ENCODE results near the gene LCP1.
"Not testable (repeated sequence)": the region's sequence is repeated elsewhere in the genome, so short reads cannot be mapped to it uniquely, and the experiment has no call there.

Gene LCP1

GRCh38 chr13:46169758-46170157 is 12.2 kb downstream of the LCP1 start:
- peaks cover 6% of the 10 kb centered on the region; the same call in 1 of the 2 replicates for H3K27me3 ChIP-seq (ENCODE audit: insufficient read depth, low read length)
- H3K27ac ChIP-seq (ENCODE audit: low read depth, low read length) = no peak overlapping the region
- H3K4me1 ChIP-seq (ENCODE audit: insufficient read depth, low read length) = peaks cover 17% of the 10 kb centered on the region
- H3K36me3 ChIP-seq (ENCODE audit: insufficient read depth, low read length) = no peaks in the 10 kb centered on the region
- no peak overlapping the region for H3K4me3 ChIP-seq (ENCODE audit: low read length)
- WGBS = 96% methylated on average over 2 of the region's 2 CpGs
- H3K9me3 ChIP-seq (ENCODE audit: insufficient read depth, low read depth, low read length) = no peaks in the 10 kb centered on the region
- H3K9ac ChIP-seq (ENCODE audit: low read depth, low read length) = no peak overlapping the region

DNA sequence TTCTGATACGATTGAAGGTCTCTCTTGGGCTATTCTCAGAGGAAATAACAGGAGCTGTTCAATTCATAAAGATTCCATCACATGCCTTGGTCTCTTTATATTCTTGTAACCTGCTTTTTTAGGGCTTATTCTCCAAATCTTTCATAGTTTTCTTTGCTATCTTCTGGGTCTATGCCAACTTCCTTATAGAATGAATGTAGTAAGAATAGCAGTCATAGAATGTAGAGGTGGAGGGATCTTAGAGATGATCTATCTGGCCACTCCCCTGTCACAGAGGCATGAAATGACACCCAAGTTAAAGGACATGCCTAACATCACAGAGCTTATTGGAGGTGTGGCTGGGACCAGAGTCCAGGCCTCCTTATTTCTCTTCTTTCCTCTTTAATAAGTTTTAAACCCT is 13.2 kb downstream of the LCP1 start:
- H3K27me3 ChIP-seq (ENCODE audit: insufficient read depth, low read length) = peaks cover 6% of the 10 kb centered on the region; the same call in 1 of the 2 replicates
- H3K4me3 ChIP-seq (ENCODE audit: low read length) = no peak overlapping the region
- H3K4me1 ChIP-seq (ENCODE audit: insufficient read depth, low read length) = peaks cover 17% of the 10 kb centered on the region
- H3K36me3 ChIP-seq (ENCODE audit: insufficient read depth, low read length) = no peaks in the 10 kb centered on the region
- H3K27ac ChIP-seq (ENCODE audit: low read depth, low read length) = no peak overlapping the region
- 94% methylated on average over 1 of the region's 1 CpG for WGBS
- no peak overlapping the region for H3K9ac ChIP-seq (ENCODE audit: low read depth, low read length)
- no peaks in the 10 kb centered on the region for H3K9me3 ChIP-seq (ENCODE audit: insufficient read depth, low read depth, low read length)

- Histone ChIP-seq H3K9me3 (ENCODE audit: insufficient read depth, low read depth, low read length) (no peaks in the 10 kb centered on the region), H3K27ac (ENCODE audit: low read depth, low read length) (no peak overlapping the region), H3K9ac (ENCODE audit: low read depth, low read length) (no peak overlapping the region), H3K4me3 (ENCODE audit: low read length) (no peak overlapping the region), H3K27me3 (ENCODE audit: insufficient read depth, low read length) (peaks cover 6% of the 10 kb centered on the region; the same call in 1 of the 2 replicates), H3K36me3 (ENCODE audit: insufficient read depth, low read length) (no peaks in the 10 kb centered on the region), H3K4me1 (ENCODE audit: insufficient read depth, low read length) (peaks cover 17% of the 10 kb centered on the region)
- 82% methylated on average over 8 of the region's 8 CpGs for WGBS
Observed at GRCh38 chr13:46168341-46168740, 13.6 kb downstream of the LCP1 start.

GRCh38 chr13:46166947-46167610 is 14.9 kb downstream of the LCP1 start:
- Histone ChIP-seq H3K27me3 (ENCODE audit: insufficient read depth, low read length) (peaks cover 6% of the 10 kb centered on the region; the same call in 1 of the 2 replicates), H3K4me1 (ENCODE audit: insufficient read depth, low read length) (peaks cover 17% of the 10 kb centered on the region), H3K9ac (ENCODE audit: low read depth, low read length) (no peak overlapping the region), H3K36me3 (ENCODE audit: insufficient read depth, low read length) (no peaks in the 10 kb centered on the region), H3K4me3 (ENCODE audit: low read length) (no peak overlapping the region), H3K27ac (ENCODE audit: low read depth, low read length) (no peak overlapping the region), H3K9me3 (ENCODE audit: insufficient read depth, low read depth, low read length) (no peaks in the 10 kb centered on the region)
- WGBS = 81% methylated on average over 3 of the region's 3 CpGs

DNA sequence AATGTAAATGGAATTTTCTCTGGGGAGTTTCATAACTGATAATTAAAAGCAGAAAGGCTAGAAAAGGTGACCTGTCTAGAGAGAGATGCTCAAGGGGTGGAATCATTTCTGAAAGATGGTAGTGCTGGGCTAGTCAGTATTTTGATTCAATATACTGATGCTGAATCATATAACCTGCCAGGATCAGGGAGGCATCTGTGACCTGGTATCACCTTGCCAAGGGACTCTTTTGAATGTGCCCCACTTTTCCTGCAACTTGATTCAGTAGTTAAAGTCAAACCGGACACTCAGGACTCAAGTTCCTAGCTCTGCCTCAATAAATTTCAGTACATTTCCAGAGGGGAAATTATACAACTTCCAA is 15.8 kb downstream of the LCP1 start:
- WGBS = 91% methylated on average over 1 of the region's 1 CpG
- H3K27me3 ChIP-seq (ENCODE audit: insufficient read depth, low read length) = peaks cover 6% of the 10 kb centered on the region; the same call in 1 of the 2 replicates
- H3K36me3 ChIP-seq (ENCODE audit: insufficient read depth, low read length) = no peaks in the 10 kb centered on the region
- H3K4me3 ChIP-seq (ENCODE audit: low read length) = no peak overlapping the region
- 0 out of 2 replicates have a peak, but pooled peaks cover 8% of the 10 kb centered on the region for H3K9me3 ChIP-seq (ENCODE audit: insufficient read depth, low read depth, low read length)
- no peak overlapping the region for H3K9ac ChIP-seq (ENCODE audit: low read depth, low read length)
- H3K4me1 ChIP-seq (ENCODE audit: insufficient read depth, low read length) = peaks cover 14% of the 10 kb centered on the region
- H3K27ac ChIP-seq (ENCODE audit: low read depth, low read length) = no peak overlapping the region

GRCh38 chr13:46165485-46166223 is 16.3 kb downstream of the LCP1 start:
- Histone ChIP-seq H3K4me3 (ENCODE audit: low read length) (no peak overlapping the region), H3K9me3 (ENCODE audit: insufficient read depth, low read depth, low read length) (0 out of 2 replicates have a peak, but pooled peaks cover 8% of the 10 kb centered on the region), H3K9ac (ENCODE audit: low read depth, low read length) (no peak overlapping the region), H3K36me3 (ENCODE audit: insufficient read depth, low read length) (no peaks in the 10 kb centered on the region), H3K4me1 (ENCODE audit: insufficient read depth, low read length) (peaks cover 8% of the 10 kb centered on the region), H3K27me3 (ENCODE audit: insufficient read depth, low read length) (peaks cover 6% of the 10 kb centered on the region; the same call in 1 of the 2 replicates), H3K27ac (ENCODE audit: low read depth, low read length) (no peak overlapping the region)
- 85% methylated on average over 3 of the region's 5 CpGs for WGBS

DNA sequence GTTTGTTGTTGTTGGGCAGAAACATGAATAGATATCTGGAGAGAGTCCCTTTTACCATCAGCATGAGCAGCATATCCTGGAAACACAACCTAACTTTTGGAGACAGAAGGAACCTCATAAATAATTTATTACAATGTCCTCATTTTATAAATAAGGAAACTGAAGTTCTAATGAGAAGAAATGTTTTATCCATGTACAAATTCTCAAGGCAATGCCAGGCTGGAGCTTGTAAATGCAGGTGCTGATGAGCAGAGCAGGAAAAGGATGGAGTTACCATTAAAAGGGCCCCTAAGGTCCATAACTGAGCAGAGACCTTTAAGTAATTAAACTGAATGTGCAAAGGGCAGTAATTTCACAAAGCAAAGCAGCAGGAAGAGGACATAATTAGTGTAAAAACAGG is 17.3 kb downstream of the LCP1 start:
- Histone ChIP-seq H3K27me3 (ENCODE audit: insufficient read depth, low read length) (peaks cover 4% of the 10 kb centered on the region; the same call in 1 of the 2 replicates), H3K9me3 (ENCODE audit: insufficient read depth, low read depth, low read length) (0 out of 2 replicates have a peak, but pooled peaks cover 8% of the 10 kb centered on the region), H3K9ac (ENCODE audit: low read depth, low read length) (no peak overlapping the region), H3K4me3 (ENCODE audit: low read length) (no peak overlapping the region), H3K36me3 (ENCODE audit: insufficient read depth, low read length) (no peaks in the 10 kb centered on the region), H3K27ac (ENCODE audit: low read depth, low read length) (no peak overlapping the region), H3K4me1 (ENCODE audit: insufficient read depth, low read length) (no peaks in the 10 kb centered on the region)

DNA sequence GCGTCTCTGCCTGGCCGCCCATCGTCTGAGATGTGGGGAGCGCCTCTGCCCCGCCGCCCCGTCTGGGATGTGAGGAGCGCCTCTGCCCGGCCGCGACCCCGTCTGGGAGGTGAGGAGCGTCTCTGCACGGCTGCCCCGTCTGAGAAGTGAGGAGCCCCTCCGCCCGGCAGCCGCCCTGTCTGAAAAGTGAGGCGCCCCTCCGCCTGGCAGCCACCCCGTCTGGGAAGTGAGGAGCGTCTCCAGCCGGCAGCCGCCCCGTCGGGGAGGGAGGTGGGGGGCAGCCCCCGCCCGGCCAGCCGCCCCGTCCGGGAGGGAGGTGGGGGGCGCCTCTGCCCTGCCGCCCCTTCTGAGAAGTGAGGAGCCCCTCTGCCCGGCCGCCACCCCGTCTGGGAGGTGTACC is 19.2 kb downstream of the LCP1 start:
- H3K4me1 ChIP-seq (ENCODE audit: insufficient read depth, low read length); H3K36me3 ChIP-seq (ENCODE audit: insufficient read depth, low read length); H3K27ac ChIP-seq (ENCODE audit: low read depth, low read length); H3K9ac ChIP-seq (ENCODE audit: low read depth, low read length); H3K4me3 ChIP-seq (ENCODE audit: low read length); H3K27me3 ChIP-seq (ENCODE audit: insufficient read depth, low read length); H3K9me3 ChIP-seq (ENCODE audit: insufficient read depth, low read depth, low read length): not testable (repeated sequence)
- 96% methylated on average over 36 of the region's 36 CpGs for WGBS

DNA sequence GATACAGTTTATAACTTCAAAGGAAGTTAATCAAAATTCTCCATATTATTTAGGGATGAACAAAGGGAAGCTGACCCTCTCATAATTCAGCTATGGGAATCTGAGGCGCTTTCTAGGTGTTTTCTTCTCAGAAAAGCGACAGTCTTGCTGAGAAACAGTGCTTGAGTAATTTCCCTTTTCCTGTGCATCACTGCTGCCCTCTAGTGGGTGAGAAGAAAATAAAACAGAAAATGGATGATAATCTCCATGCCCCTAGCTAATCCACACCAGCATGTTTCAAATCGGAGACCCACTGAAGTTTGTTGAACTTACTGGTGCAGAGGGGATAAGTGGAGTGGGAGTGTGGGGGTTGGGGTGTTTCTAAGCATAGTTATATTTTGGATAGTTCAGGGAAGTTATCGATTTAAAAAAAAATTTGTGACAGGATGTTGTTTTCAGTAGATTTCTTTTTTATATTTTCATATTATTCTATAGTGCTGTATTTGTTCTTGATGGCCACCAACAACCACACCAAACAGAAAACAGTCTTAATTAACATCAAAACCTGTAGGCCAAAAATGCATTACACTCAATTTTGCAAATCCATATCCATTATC is 21.4 kb downstream of the LCP1 start:
- H3K9me3 ChIP-seq (ENCODE audit: insufficient read depth, low read depth, low read length) = 0 out of 2 replicates have a peak, but pooled peaks cover 8% of the 10 kb centered on the region
- no peak overlapping the region for H3K9ac ChIP-seq (ENCODE audit: low read depth, low read length)
- no peak overlapping the region for H3K27ac ChIP-seq (ENCODE audit: low read depth, low read length)
- H3K27me3 ChIP-seq (ENCODE audit: insufficient read depth, low read length) = no peaks in the 10 kb centered on the region
- WGBS = 68% methylated on average over 3 of the region's 4 CpGs
- no peak overlapping the region for H3K4me3 ChIP-seq (ENCODE audit: low read length)
- H3K36me3 ChIP-seq (ENCODE audit: insufficient read depth, low read length) = no peaks in the 10 kb centered on the region
- H3K4me1 ChIP-seq (ENCODE audit: insufficient read depth, low read length) = no peaks in the 10 kb centered on the region

- Histone ChIP-seq H3K9me3 (ENCODE audit: insufficient read depth, low read depth, low read length) (0 out of 2 replicates have a peak, but pooled peaks cover 8% of the 10 kb centered on the region), H3K4me1 (ENCODE audit: insufficient read depth, low read length) (no peaks in the 10 kb centered on the region), H3K9ac (ENCODE audit: low read depth, low read length) (no peak overlapping the region), H3K27me3 (ENCODE audit: insufficient read depth, low read length) (no peaks in the 10 kb centered on the region), H3K36me3 (ENCODE audit: insufficient read depth, low read length) (no peaks in the 10 kb centered on the region), H3K4me3 (ENCODE audit: low read length) (no peak overlapping the region), H3K27ac (ENCODE audit: low read depth, low read length) (no peak overlapping the region)
- 73% methylated on average over 3 of the region's 4 CpGs for WGBS
Observed at GRCh38 chr13:46160065-46160464, 21.9 kb downstream of the LCP1 start.

DNA sequence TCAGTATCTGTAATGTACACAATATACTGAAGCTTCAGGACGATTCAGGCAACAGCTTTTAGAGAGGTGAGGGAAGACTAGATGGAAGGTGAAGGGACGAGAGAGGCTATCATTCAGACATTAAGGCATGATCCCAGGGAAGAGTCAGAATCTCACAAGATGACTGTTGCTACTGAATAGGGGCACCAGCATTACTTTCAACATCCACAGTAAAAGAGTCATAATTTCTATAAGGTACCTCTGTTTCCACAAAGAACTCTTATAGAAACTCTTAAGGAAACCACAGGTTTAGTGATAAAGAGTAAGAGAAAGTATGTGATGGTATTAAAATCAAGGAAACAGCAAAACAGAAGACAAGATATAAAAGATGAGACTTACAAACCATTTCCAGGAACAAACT is 23.0 kb downstream of the LCP1 start:
- no peaks in the 10 kb centered on the region for H3K36me3 ChIP-seq (ENCODE audit: insufficient read depth, low read length)
- H3K9me3 ChIP-seq (ENCODE audit: insufficient read depth, low read depth, low read length) = 0 out of 2 replicates have a peak, but pooled peaks cover 8% of the 10 kb centered on the region
- no peaks in the 10 kb centered on the region for H3K27me3 ChIP-seq (ENCODE audit: insufficient read depth, low read length)
- no peak overlapping the region for H3K27ac ChIP-seq (ENCODE audit: low read depth, low read length)
- no peak overlapping the region for H3K4me3 ChIP-seq (ENCODE audit: low read length)
- no peak overlapping the region for H3K9ac ChIP-seq (ENCODE audit: low read depth, low read length)
- no peaks in the 10 kb centered on the region for H3K4me1 ChIP-seq (ENCODE audit: insufficient read depth, low read length)
- 92% methylated on average over 2 of the region's 2 CpGs for WGBS

Data from HUES64 (cell line).